ENCODE results near the gene HTR3D. TPM values are rescaled to one million over a fixed set of nuclear protein-coding genes. Genes with fewer than 3 reads are reported as not detected.
"Not testable (repeated sequence)": the region's sequence is repeated elsewhere in the genome, so short reads cannot be mapped to it uniquely, and the experiment has no call there.

Gene HTR3D
- total and polyA plus RNA-seq, 7 donors = not detected

DNA sequence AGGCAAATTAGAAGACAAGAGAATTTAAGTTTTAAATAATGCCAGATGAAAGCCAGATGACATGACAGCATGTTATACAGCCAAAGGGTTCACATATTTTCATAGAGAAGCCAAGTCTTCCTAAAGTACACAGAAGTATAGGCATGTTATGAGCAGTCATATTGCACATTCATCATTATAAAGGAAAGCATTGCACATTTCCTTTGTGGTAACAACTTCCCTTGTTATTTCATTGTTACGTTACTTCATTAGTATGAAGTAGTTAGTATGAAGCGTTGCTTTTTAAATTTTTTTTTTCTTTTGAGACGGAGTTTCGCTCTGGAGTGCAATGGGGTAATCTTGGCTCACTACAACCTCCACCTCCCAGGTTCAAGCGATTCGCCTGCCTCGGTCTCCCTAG, 9.2 kb upstream of the HTR3D start:
- 53 to 87% methylated on average over 7 of the region's 7 CpGs for WGBS, 2 donors
- intact Hi-C loops (cut with DNase I) = no loop called here
- Histone ChIP-seq H3K9me3 (no peaks in the 10 kb centered on the region), H3K27ac (no peak overlapping the region), H3K4me1 (peaks cover 0 to 4% (median 0%) of the 10 kb centered on the region in 4 donors), H3K36me3 (no peaks in the 10 kb centered on the region), H3K4me3 (no peak overlapping the region), H3K27me3 (no peaks in the 10 kb centered on the region)
- no peak for TF ChIP-seq POLR2A (IDR thresholded peaks at IDR 0.05)
- no peak for TF ChIP-seq POLR2AphosphoS5 (IDR thresholded peaks at IDR 0.05)
- TF ChIP-seq EP300 (IDR thresholded peaks at IDR 0.05) = no peak
- no peak for TF ChIP-seq CTCF (IDR thresholded peaks at IDR 0.05)
- no peak for DNase-seq

DNA sequence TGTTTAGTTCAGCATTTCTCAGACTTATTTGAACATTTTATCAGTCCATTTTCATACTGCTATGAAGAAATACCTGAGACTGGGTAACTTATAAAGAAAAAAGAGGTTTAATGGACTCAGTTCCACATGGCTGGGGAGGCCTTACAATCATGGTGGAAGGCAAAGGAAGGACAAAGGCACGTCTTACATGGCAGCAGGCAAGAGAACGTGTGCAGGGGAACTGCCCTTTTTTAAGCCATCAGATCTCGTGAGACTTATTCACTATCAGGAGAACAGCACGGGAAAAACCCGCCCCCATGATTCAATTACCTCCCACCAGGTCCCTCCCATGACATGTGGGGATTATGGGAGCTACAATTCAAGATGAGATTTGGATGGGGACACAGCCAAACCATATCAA, 6.3 kb upstream of the HTR3D start:
- WGBS, 2 donors = 65 to 67% methylated on average over 5 of the region's 5 CpGs
- not testable (repeated sequence) for H3K36me3 ChIP-seq

GRCh38 chr3:184028275-184028890, 3.2 kb upstream of the HTR3D start:
- 96% methylated on average over 1 of the region's 1 CpG for WGBS, 2 donors

More for the DNA sequence above, 6.3 kb upstream of the HTR3D start:
- DNase-seq; H3K4me3 ChIP-seq; H3K27ac ChIP-seq; H3K4me1 ChIP-seq; H3K9me3 ChIP-seq; H3K27me3 ChIP-seq; intact Hi-C loops (cut with DNase I): not testable (repeated sequence)

GRCh38 chr3:184029443-184029842, 2.1 kb upstream of the HTR3D start:
- no peaks in the 10 kb centered on the region for H3K9me3 ChIP-seq
- no peaks in the 10 kb centered on the region for H3K36me3 ChIP-seq
- no peaks in the 10 kb centered on the region for H3K4me1 ChIP-seq
- H3K27ac ChIP-seq = no peak overlapping the region
- no peaks in the 10 kb centered on the region for H3K27me3 ChIP-seq
- no peak overlapping the region for H3K4me3 ChIP-seq
- TF ChIP-seq POLR2AphosphoS5 (IDR thresholded peaks at IDR 0.05) (no peak), CTCF (IDR thresholded peaks at IDR 0.05) (no peak), POLR2A (IDR thresholded peaks at IDR 0.05) (no peak), EP300 (IDR thresholded peaks at IDR 0.05) (no peak)
- WGBS, 2 donors = 83 to 90% methylated on average over 2 of the region's 2 CpGs
- intact Hi-C loops (cut with DNase I) = no loop called here
- no peak for DNase-seq

More at GRCh38 chr3:184028275-184028890, 3.2 kb upstream of the HTR3D start:
- H3K27ac ChIP-seq; intact Hi-C loops (cut with DNase I); H3K27me3 ChIP-seq; H3K4me1 ChIP-seq; H3K9me3 ChIP-seq; H3K36me3 ChIP-seq; DNase-seq; H3K4me3 ChIP-seq: not testable (repeated sequence)

DNA sequence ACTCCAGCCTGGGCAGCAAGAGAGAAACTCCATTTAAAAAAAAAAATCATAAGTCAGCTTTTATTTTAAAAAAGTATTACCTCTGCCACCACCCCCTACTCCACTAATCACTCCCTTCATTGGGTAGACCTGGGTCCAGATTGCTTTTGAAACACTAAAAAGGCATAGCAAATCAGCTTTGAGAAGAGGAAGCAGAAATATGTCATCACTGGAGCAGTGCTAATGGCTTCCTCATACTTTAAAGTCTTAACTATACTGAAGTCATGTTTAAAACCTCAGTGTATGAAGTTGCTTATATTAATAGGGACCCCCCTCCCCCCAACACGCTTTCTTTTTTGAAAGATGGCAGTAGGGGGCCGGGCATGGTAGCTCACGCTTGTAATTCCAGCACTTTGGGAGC, 1.0 kb upstream of the HTR3D start:
- Histone ChIP-seq H3K4me3 (no peak overlapping the region), H3K9me3 (no peaks in the 10 kb centered on the region), H3K27me3 (no peaks in the 10 kb centered on the region), H3K36me3 (no peaks in the 10 kb centered on the region), H3K4me1 (no peaks in the 10 kb centered on the region), H3K27ac (no peak overlapping the region)
- 80 to 83% methylated on average over 3 of the region's 3 CpGs for WGBS, 2 donors
- intact Hi-C loops (cut with DNase I) = no loop called here
- no peak for DNase-seq
- no peak for TF ChIP-seq POLR2AphosphoS5 (IDR thresholded peaks at IDR 0.05)

DNA sequence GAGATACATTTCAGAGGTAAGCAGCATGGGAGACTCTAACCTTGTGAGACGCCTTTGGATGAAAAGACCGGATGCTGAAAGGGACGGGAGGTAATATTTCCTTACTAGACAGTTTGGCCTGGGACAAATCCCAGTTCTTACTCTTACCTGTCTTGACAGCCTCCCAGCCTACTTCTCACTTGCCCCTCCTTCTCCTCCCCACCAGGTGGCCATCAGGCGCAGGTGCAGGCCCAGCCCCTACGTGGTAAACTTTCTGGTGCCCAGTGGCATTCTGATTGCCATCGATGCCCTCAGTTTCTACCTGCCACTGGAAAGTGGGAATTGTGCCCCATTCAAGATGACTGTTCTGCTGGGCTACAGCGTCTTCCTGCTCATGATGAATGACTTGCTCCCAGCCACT, 6.3 kb downstream of the HTR3D start:
- H3K4me1 ChIP-seq = no peaks in the 10 kb centered on the region
- 65 to 81% methylated on average over 7 of the region's 7 CpGs for WGBS, 2 donors
- TF ChIP-seq CTCF (IDR thresholded peaks at IDR 0.05) (no peak), POLR2AphosphoS5 (IDR thresholded peaks at IDR 0.05) (no peak), POLR2A (IDR thresholded peaks at IDR 0.05) (no peak), EP300 (IDR thresholded peaks at IDR 0.05) (no peak)
- H3K27me3 ChIP-seq = no peaks in the 10 kb centered on the region
- H3K27ac ChIP-seq = no peak overlapping the region
- no peak for DNase-seq
- no peaks in the 10 kb centered on the region for H3K36me3 ChIP-seq
- H3K4me3 ChIP-seq = no peak overlapping the region
- intact Hi-C loops (cut with DNase I) = no loop called here
- H3K9me3 ChIP-seq = no peaks in the 10 kb centered on the region

DNA sequence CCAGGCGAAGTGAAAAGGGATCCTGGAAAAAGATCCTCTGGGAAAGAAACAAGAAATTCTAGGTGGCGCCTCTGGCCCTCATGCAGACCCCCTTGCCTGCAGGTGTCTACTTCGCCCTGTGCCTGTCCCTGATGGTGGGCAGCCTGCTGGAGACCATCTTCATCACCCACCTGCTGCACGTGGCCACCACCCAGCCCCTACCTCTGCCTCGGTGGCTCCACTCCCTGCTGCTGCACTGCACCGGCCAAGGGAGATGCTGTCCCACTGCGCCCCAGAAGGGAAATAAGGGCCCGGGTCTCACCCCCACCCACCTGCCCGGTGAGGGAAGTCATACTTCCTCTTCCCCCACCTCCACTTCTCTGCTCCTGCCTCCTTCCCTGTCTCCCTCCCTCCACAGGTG, 6.8 kb downstream of the HTR3D start:
- H3K4me3 ChIP-seq; DNase-seq; H3K4me1 ChIP-seq; H3K27me3 ChIP-seq; H3K27ac ChIP-seq; intact Hi-C loops (cut with DNase I); H3K36me3 ChIP-seq; H3K9me3 ChIP-seq: not testable (repeated sequence)
- 81 to 85% methylated on average over 9 of the region's 9 CpGs for WGBS, 2 donors
